Right cardiac atrium (tissue), 5 donors: ENCODE measurements around the gene RPLP2. TPM values are rescaled to one million over a fixed set of nuclear protein-coding genes. Genes with fewer than 3 reads are reported as not detected.

Experiments used
- ATAC-seq, 2 donors: fragments of 200-7000 bp; cut with Tn5 transposase; one replicate each; pipeline versions ENCODE4 v1.8.0 to v1.9.1; 2020; ENCODE audit warnings: moderate library complexity in 2 of 2, mild to moderate bottlenecking in 1 of 2
- DNase-seq, 3 donors: peaks; one replicate each; pipeline ENCODE4 v3.0.0-alpha.2; 2020
- H3K27ac ChIP-seq: one replicate; pipeline ENCODE4 v1.5.1; 2013; ENCODE audit warnings: mild to moderate bottlenecking, low read length, control low read depth, moderate library complexity
- H3K27me3 ChIP-seq: one replicate; pipeline ENCODE4 v1.6.1; 2013; ENCODE audit not compliant: control insufficient read depth, insufficient read depth
- H3K4me1 ChIP-seq: one replicate; pipeline ENCODE4 v1.6.1; 2013; ENCODE audit warnings: low read length; ENCODE audit not compliant: control insufficient read depth, insufficient read depth
- H3K4me3 ChIP-seq: one replicate; pipeline ENCODE4 v1.5.1; 2013; ENCODE audit warnings: low read length, control low read depth
- H3K9me3 ChIP-seq: one replicate; pipeline ENCODE4 v1.6.1; 2013; ENCODE audit warnings: low read length; ENCODE audit not compliant: control insufficient read depth
- WGBS: extraction: QIAGEN DNeasy Blood & Tissue Kit; methylation state at CpG from one replicate; pipeline ENCODE4 v1.1.7; 2013; 5-methylcytosine and 5-hydroxymethylcytosine counted together
- intact Hi-C, 4 donors: fragments of 100-400 bp; cut with DNase I; formaldehyde crosslinking; loops; one replicate each; pipeline versions ENCODE4 v1.11.0 to v1.14.0; 2022 to 2023
- polyA plus RNA-seq: library from polyadenylated mRNA; stranded (reverse); fragments of 200-250 nt; gene quantifications from one replicate; pipeline ENCODE4 v1.2.3, GENCODE V29; 2013
- total RNA-seq, 4 donors: library from RNA; stranded (reverse); fragmentation: NEBNext Ultra II Directional; extraction: Animal tissue kit (Norgen Biotek cat#: 25700); gene quantifications; one replicate each; pipeline ENCODE4 v1.2.1, GENCODE V29; 2021
- donor health status: healthy with polysubstance abuse.
- donor health status: DM: no; HTN: yes; CAD: no.
- donor health status: DM: no; HTN: no; CAD: no.
- donor health status: DM: no; HTN: yes; CAD: no; lungs with severe emphysema.
- donor health status: DM: yes; HTN: yes; CAD: no.

RPLP2 gene
- total and polyA plus RNA-seq, 5 donors = 859 to 1,291 (median 1,062) TPM

DNA sequence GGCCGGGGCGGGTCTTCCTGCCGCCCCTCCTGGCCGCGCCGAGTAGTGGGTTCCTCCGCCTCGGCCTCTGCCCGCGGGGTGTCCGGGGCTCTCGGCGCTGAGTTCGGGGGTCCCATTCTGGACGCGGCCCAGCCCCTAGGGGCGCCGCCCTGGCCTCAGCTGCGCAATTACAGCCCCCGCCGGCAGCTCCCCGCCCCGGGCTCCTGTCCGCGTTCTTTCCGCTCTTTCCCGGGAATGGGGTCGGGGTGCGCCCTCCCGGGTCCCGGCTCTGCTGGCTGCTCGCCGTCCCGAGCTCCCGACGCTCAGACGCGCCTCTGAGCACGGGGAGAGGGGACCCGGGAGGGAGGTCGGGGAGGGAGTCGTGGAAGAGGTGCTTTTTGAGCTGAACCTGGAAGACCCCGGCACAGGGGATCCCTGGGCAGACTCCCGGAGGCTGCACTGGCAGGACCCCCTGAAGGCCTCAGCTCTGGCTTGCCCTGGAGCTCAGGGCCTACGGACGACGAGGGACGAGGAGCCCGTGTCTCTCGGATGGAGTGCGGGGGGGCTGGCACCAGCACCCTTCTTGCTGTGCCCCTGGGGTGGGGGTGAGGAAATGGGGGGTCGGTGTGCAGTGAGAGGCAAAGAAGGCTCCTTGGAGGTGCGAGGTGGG lies 33.4 kb downstream of the RPLP2 start:
- no peaks in the 10 kb centered on the region for H3K27me3 ChIP-seq
- peak overlapping the region; percentile 86 for H3K4me3 ChIP-seq
- H3K9me3 ChIP-seq = no peaks in the 10 kb centered on the region
- DNase-seq (no peak), ATAC-seq (no peak)
- intact Hi-C loops = no loop called here
- H3K4me1 ChIP-seq = peaks cover 12% of the 10 kb centered on the region
- WGBS = under 1% methylated on average over 52 of the region's 53 CpGs
- peak overlapping the region; percentile 93 for H3K27ac ChIP-seq

DNA sequence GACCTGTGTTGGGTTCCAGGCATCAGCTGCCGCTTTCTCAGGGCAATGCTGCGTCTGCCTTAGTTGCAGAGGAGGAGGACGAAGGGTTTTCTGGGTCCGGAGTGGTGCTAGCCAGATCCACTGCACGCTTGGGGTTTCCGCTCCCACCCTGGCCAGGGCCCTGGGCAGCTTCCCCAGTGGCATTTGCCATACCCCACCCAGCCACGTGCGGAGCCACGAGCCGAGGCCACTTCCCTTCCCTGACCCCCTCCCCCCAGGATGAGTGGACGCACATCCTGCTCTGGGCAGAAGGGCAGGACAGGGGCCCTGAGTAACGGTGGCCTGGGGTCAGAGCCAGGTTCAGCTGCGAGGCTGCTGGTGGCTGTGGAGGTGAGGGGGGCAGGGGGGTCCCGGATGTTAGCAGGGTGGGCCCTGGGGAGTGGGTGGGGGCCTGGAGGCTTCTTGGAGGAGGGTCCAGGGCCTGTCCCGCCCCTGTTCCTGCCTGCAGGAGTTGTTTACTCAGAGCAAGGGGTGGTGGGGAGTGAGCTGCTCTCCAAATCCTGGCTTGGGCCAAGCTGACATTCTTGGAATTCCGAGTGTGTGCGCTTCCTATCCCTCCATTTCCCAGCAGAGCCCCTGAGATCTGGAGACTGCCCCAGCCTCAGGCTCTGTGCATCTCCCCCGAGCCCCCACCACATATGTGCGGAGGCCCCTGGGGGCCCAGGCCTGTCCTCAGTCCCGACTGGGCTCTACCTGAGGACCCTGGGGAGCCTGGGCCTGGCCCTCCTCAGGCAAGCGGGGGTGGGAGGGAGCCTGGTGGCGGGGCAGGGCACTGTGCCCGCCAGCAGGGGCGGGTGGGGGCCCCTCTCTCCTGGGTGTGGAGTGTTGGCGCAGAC lies 34.3 kb downstream of the RPLP2 start:
- H3K27ac ChIP-seq = peak overlapping the region; percentile 93
- intact Hi-C loops = no loop called here
- peak; percentile 95 to 98 (median 97) for DNase-seq
- no peaks in the 10 kb centered on the region for H3K9me3 ChIP-seq
- peak overlapping the region; percentile 86 for H3K4me3 ChIP-seq
- peaks cover 15% of the 10 kb centered on the region for H3K4me1 ChIP-seq
- 3% methylated on average over 25 of the region's 25 CpGs for WGBS
- no peaks in the 10 kb centered on the region for H3K27me3 ChIP-seq
- ATAC-seq = peak; percentile 63 to 68

DNA sequence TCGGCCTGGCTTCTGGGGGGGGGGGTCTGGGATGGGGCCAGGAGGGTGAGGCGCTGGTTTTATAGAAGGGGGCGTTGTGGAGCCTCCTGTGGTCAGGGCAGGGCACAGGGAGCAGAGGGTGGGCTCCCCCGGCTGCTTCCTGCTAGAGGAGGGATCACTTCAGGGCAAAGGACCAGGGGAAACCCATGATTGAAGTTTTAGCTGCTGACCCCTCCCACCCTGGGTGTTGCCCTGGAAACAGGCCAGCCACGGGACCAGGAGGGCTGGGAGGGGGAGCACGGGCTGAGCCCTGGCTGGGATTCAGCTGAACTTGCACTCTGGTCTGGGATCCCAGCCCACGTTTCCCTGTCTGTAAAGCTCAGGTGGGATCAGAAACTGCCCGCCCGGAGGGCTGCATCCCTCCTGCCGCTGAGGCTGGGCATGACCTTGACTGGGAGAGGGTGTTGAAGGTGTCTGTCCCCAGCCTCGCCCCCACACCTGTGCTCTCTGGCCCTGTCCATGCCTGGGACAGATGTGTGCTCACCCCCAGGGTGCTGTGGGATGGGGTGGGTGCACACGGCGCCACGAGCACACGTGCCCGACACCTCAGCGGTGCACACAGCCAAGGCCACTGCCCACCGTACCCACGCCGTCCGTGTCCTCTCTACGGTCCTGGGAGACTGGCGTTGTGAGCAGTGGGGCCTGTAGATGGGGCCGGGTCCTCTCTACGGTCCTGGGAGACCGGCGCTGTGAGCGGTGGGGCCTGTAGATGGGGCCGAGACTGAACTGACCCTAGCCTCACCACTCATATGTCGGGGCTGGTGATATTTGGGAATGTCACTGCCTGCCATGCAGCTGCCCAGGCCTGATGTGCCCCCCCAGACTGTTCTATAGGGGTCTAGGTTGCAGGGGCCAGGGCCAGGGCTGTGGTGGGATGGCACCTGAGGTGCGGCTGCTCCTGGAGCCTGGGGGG lies 35.2 kb downstream of the RPLP2 start:
- ATAC-seq (peak; percentile 66 to 70), DNase-seq (peak; percentile 93 to 97 (median 97))
- H3K27me3 ChIP-seq = no peaks in the 10 kb centered on the region
- H3K9me3 ChIP-seq = no peaks in the 10 kb centered on the region
- peak overlapping the region; percentile 51 for H3K4me3 ChIP-seq
- intact Hi-C loops = no loop called here
- WGBS = 20% methylated on average over 30 of the region's 31 CpGs
- H3K4me1 ChIP-seq = peaks cover 15% of the 10 kb centered on the region
- peak overlapping the region; percentile 93 for H3K27ac ChIP-seq

DNA sequence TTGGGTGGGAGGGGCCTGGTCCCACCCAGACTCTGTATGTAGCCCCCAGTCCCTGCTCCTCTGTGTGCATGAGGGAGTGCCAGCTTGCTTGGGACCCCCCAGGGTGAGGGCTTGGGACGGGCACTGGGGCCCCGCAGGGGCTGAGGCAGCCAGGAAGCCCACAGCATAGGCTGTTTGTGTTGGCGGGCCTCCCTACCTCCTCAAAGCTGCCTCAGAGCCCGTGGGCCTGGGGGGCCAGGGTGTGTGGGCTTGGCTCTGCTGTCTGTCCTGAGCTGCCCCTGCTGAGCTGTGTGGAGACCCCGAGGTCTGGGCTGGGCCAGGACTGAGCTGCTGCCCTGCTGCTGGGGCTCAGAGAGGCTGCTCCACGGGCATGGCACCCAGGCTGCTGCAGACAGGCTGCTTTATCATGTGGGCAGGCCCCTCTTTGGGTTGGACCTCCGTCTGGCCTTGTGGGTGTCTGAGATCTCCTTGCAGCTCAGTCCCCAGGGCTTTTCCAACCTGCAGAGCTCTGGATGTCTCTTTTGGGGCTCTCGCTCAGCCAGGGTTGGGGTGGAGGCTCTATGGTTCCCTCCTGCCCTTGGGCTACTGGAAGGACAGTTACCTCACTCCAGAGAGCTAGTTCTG lies 36.2 kb downstream of the RPLP2 start:
- H3K4me3 ChIP-seq = no peak overlapping the region
- WGBS = 38% methylated on average over 8 of the region's 8 CpGs
- H3K27ac ChIP-seq = no peak overlapping the region
- DNase-seq (peak in 1 of 3 donors; percentile 79), ATAC-seq (no peak)
- no peaks in the 10 kb centered on the region for H3K9me3 ChIP-seq
- intact Hi-C loops = no loop called here
- peaks cover 12% of the 10 kb centered on the region for H3K4me1 ChIP-seq
- H3K27me3 ChIP-seq = no peaks in the 10 kb centered on the region

DNA sequence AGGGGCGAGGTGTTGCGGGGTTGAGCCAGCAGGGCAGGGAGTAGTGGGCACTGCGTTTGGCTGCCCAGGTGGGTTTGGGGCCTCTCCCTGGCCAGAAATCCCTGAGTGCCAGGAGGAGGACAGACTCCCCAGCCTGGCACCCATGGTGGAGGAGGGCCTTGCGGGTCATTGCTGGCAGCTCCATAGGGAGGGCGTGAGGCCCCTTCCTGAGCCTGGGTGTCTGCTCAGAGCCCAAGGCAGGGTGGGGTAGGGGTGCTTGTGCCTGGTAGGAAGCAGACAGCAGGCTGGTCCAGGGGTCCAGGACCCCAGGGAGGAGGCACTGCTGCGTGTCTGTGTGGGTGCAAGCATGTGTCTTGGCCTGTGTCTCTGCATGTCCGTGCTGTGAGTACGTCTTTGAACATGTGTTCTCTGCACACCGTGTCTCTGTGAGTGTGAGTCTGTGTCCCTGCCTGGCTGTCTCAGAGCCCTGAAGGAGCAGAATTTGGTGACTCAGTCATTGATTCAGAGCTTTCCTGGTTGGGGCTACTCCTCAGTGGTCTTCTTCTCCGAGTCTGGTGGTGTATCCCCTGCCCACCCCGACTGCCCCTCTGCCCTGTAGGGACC lies 36.8 kb downstream of the RPLP2 start:
- peaks cover 9% of the 10 kb centered on the region for H3K4me1 ChIP-seq
- ATAC-seq (no peak), DNase-seq (no peak)
- no peaks in the 10 kb centered on the region for H3K9me3 ChIP-seq
- WGBS = 67% methylated on average over 11 of the region's 11 CpGs
- H3K27me3 ChIP-seq = no peaks in the 10 kb centered on the region
- H3K4me3 ChIP-seq = no peak overlapping the region
- intact Hi-C loops = no loop called here
- no peak overlapping the region for H3K27ac ChIP-seq

DNA sequence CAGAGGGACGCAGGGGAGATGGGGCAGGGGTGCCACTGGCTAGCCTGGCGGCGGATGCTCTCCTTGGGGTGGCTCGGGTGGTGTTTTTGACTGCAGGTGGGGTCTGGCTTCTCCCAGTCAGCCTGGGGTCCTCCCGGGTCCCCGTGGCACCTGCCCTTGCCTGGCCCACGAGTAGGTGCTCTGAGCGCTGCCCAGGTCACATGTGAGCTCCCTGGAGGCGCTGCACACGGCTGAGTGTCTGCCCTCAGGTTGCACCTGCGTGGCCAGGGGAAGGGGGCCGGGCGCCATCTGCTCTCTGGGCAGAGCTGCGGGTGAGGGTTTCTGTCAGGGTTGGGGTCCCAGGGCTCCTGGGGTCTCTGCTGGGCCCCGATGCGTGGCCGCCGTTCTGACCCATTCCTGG lies 38.1 kb downstream of the RPLP2 start:
- DNase-seq (no peak), ATAC-seq (no peak)
- Histone ChIP-seq H3K9me3 (no peaks in the 10 kb centered on the region), H3K4me1 (peaks cover 9% of the 10 kb centered on the region), H3K27ac (no peak overlapping the region), H3K4me3 (no peak overlapping the region), H3K27me3 (no peaks in the 10 kb centered on the region)
- intact Hi-C loops = loop anchor here in 2 of 4 donors (2.0 kb wide), 1 partner anchor 203 kb away; no protein-coding TSS in a partner anchor
- WGBS = 84% methylated on average over 18 of the region's 18 CpGs

DNA sequence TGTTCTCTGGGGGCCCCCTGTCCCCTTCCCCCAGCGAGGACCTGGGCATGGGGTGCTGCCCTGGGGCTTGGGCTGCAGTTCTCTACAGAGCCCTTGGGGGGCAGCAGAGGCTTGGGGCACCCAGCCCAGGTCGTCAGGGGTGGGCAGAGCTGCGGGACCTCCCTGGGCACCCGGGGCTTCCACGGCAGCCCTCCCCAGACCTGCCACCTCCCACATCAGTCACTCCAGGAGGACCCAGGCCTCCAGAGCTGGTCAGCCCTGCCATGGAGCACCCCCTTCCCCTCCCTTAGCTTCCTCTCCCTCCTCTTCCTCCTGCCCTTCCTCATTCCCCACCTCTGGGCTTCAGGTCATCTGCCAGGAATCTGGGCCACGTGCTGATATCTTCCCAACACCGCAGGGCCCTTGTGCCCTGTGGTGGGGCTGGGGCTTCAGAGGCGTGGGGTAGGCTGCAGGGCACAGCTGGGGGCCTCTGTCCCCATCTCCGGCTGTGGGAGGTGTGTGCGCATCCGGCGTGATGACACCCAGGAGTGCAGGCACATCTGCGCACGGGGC lies 38.7 kb downstream of the RPLP2 start:
- no peaks in the 10 kb centered on the region for H3K27me3 ChIP-seq
- ATAC-seq = no peak
- peak in 2 of 3 donors; percentile 81 to 84 for DNase-seq

DNA sequence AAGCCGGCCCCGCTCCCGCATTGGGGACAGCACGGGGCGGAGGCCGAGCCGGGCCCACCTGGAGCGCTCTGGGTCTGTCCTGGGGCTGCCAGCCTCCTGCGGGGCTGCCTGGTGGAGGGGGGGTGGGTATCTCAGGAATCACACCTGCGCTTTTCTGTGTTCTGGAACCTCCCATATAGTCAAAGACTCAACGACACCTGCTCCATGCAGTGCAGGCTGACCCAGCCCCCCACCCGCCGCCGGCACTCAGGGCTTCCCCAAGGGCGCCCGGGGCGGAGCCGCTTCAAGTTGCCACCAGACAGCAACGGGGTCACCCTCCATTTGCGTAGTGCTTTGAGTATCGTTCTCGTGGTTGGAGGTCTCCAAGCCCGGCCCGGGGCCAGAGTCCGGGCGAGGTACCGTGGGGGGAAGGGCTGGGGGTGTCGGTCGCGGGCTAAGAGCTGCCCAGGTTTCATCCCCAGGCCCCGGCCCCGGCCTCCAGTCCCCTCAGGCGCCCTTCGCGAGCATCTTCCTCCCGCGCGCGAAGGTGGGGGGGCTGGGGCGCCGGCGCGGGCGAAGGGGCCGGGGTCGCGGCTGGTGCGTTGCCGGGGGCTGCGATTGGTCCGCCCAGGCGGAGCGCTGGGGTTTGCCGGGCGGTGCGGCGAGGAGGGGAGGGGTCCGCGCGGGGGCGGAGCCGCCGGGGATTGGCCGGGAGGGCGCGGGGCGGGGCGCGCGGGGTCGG lies 39.5 kb downstream of the RPLP2 start:
- Histone ChIP-seq H3K9me3 (no peaks in the 10 kb centered on the region), H3K27me3 (no peaks in the 10 kb centered on the region), H3K4me3 (peak overlapping the region; percentile 53), H3K4me1 (peaks cover 9% of the 10 kb centered on the region), H3K27ac (no peak overlapping the region)
- no peak for ATAC-seq
- intact Hi-C loops = loop anchor here in 2 of 4 donors (2.0 kb wide), 1 partner anchor 202 kb away; no protein-coding TSS in a partner anchor
- peak in 1 of 3 donors; percentile 83 for DNase-seq
- 14% methylated on average over 70 of the region's 71 CpGs for WGBS

More for the DNA sequence above, 38.7 kb downstream of the RPLP2 start:
- H3K4me1 ChIP-seq = peaks cover 9% of the 10 kb centered on the region
- H3K27ac ChIP-seq = no peak overlapping the region
- WGBS = 33% methylated on average over 14 of the region's 14 CpGs
- no peak overlapping the region for H3K4me3 ChIP-seq
- H3K9me3 ChIP-seq = no peaks in the 10 kb centered on the region
- intact Hi-C loops = loop anchor here in 2 of 4 donors (2.0 kb wide), 1 partner anchor 202 kb away; no protein-coding TSS in a partner anchor

DNA sequence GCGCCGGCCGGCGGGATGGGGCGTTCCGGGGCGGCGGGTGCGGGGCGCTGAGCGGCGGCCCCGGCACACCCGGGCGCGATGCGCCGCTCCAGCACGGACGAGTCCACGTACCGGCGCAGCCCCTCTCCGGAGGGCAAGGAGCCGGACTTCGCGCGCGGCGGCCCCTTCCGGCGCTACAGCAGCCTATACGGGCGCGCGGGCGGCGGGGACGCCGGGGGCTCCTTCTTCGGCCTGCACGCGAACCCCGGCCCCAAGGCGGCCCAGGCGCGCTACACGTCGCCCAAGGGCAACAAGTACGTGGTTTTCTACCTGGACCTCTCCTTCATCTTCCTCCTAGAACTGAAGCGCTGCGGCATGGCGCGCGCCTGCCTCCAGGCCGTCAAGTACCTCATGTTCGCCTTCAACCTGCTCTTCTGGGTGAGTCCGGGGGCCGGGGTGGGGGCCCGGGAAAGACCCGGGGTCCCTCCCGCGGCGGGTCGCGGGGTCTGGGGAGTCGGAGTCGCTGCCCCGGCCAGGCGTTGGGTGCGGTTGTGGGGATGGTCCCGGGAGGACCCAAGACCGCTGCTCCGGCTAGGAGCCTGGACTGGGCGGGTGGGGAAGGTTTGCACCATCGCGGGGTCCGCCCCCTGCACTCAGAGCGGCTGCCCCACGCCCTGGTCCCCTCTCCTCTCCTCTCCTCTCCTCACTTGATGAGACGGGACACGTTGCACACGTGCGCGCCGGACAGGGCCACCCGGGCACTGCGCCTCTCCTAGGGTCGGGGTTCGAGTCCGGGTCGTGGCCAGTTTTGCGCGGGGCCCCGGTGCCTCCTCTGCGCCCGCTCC lies 40.4 kb downstream of the RPLP2 start:
- Histone ChIP-seq H3K4me3 (peak overlapping the region; percentile 53), H3K27ac (no peak overlapping the region), H3K4me1 (peaks cover 7% of the 10 kb centered on the region), H3K27me3 (no peaks in the 10 kb centered on the region), H3K9me3 (no peaks in the 10 kb centered on the region)
- WGBS = 30% methylated on average over 97 of the region's 97 CpGs
- intact Hi-C loops = loop anchor here (2.0 to 10.0 kb wide), 3 partner anchors 201 to 205 kb away; no protein-coding TSS in a partner anchor
- no peak for ATAC-seq
- DNase-seq = peak in 1 of 3 donors; percentile 68
